Uterus (tissue), 4 donors: Measurements from ENCODE around the gene SNCAIP. TPM values are rescaled to one million over a fixed set of nuclear protein-coding genes. Genes with fewer than 3 reads are reported as not detected.

ENCODE experiments used
- DNase-seq, 2 donors: peaks; one replicate each; pipeline ENCODE4 v3.0.0-alpha.2; 2019 to 2020
- H3K27ac ChIP-seq, 2 donors: fragments of 200-600 bp; sonication (generic); 1 replicate in 1 of 2; 2 replicates in 1 of 2; pipeline ENCODE4 v1.5.1; 2016 to 2018
- H3K27me3 ChIP-seq, 2 donors: fragments of 200-600 bp; sonication (generic); one replicate each; pipeline ENCODE4 v1.5.1; 2018 to 2019; ENCODE audit warnings: control low read depth in 1 of 2
- H3K36me3 ChIP-seq, 2 donors: fragments of 200-600 bp; sonication (generic); one replicate each; pipeline ENCODE4 v1.5.1; 2019; ENCODE audit warnings: control low read depth in 1 of 2
- H3K4me1 ChIP-seq, 2 donors: fragments of 200-600 bp; sonication (generic); one replicate each; pipeline ENCODE4 v1.5.1; 2018 to 2019; ENCODE audit warnings: control low read depth in 1 of 2
- H3K4me3 ChIP-seq, 2 donors: fragments of 200-600 bp; sonication (generic); 1 replicate in 1 of 2; 2 replicates in 1 of 2; pipeline ENCODE4 v1.5.1; 2018 to 2019; ENCODE audit warnings: mild to moderate bottlenecking in 1 of 2
- H3K9me3 ChIP-seq, 2 donors: fragments of 200-600 bp; sonication (generic); one replicate each; pipeline ENCODE4 v1.5.1; 2019; ENCODE audit warnings: control low read depth in 1 of 2
- POLR2A ChIP-seq, 2 donors: fragments of 450-650 bp; IDR thresholded peaks; one replicate each; pipeline ENCODE4 v1.6.1; 2016; ENCODE audit warnings: antibody characterized with exemption in 2 of 2, mild to moderate bottlenecking in 1 of 2, moderate library complexity in 1 of 2
- intact Hi-C: fragments of 100-400 bp; cut with DNase I; formaldehyde crosslinking; loops from one replicate; pipeline ENCODE4 v1.15.1; 2023; ENCODE audit warnings: low total_unique reads
- total RNA-seq, 4 donors: library from RNA; depleted of rRNA in 3 of 4; stranded (reverse); fragments of >200 nt in 3 of 4; gene quantifications; one replicate each; pipeline versions ENCODE4 v1.1.0 to v1.2.4, GENCODE V29; 2014 to 2023
- TF ChIP-seq, protein P1 (sequence below), 4 experiments: fragments of 200-600 bp in 2 of 4; fragments of 450-650 bp in 2 of 4; sonication (generic) in 2 of 4; IDR thresholded peaks; one replicate each; pipeline ENCODE4 v1.5.1; 2016 to 2019; ENCODE audit warnings: antibody characterized with exemption in 4 of 4, mild to moderate bottlenecking in 2 of 4, moderate library complexity in 1 of 4
- donor health status: DM: yes; HTN: yes; CAD: no.

Gene SNCAIP
- total RNA-seq, 4 donors from 2014 or later = 15.3 to 104 (median 35.0) TPM

DNA sequence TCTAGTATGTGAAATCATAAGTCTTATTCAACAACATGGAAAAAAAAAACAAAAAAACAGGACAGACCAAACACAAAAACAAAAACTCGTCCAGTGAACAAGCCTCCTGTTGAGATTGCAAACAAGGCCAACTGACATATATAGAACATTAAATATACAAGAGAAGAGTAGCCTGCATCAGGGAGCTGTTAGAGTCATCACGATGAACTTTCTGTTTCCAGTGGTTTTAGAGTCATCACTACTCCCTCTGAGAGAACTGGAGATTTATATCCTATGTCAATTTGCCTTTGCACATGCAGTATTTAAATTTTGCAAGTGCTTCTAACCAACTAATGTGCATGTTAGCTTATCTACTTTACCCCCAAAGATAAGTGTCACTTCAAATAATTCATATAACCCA, 9.9 kb downstream of the SNCAIP start:
- Histone ChIP-seq H3K36me3 (no peaks in the 10 kb centered on the region), H3K27me3 (no peaks in the 10 kb centered on the region), H3K27ac (no peak overlapping the region), H3K4me1 (peaks cover 0 to 5% of the 10 kb centered on the region in 2 donors), H3K4me3 (no peak overlapping the region), H3K9me3 (no peaks in the 10 kb centered on the region)
- intact Hi-C loops = no loop called here
- no peak for DNase-seq
- TF ChIP-seq POLR2A (IDR thresholded peaks at IDR 0.05) = no peak
- TF ChIP-seq, protein P1, sequence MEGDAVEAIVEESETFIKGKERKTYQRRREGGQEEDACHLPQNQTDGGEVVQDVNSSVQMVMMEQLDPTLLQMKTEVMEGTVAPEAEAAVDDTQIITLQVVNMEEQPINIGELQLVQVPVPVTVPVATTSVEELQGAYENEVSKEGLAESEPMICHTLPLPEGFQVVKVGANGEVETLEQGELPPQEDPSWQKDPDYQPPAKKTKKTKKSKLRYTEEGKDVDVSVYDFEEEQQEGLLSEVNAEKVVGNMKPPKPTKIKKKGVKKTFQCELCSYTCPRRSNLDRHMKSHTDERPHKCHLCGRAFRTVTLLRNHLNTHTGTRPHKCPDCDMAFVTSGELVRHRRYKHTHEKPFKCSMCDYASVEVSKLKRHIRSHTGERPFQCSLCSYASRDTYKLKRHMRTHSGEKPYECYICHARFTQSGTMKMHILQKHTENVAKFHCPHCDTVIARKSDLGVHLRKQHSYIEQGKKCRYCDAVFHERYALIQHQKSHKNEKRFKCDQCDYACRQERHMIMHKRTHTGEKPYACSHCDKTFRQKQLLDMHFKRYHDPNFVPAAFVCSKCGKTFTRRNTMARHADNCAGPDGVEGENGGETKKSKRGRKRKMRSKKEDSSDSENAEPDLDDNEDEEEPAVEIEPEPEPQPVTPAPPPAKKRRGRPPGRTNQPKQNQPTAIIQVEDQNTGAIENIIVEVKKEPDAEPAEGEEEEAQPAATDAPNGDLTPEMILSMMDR (IDR thresholded peaks at IDR 0.05) = no peak

DNA sequence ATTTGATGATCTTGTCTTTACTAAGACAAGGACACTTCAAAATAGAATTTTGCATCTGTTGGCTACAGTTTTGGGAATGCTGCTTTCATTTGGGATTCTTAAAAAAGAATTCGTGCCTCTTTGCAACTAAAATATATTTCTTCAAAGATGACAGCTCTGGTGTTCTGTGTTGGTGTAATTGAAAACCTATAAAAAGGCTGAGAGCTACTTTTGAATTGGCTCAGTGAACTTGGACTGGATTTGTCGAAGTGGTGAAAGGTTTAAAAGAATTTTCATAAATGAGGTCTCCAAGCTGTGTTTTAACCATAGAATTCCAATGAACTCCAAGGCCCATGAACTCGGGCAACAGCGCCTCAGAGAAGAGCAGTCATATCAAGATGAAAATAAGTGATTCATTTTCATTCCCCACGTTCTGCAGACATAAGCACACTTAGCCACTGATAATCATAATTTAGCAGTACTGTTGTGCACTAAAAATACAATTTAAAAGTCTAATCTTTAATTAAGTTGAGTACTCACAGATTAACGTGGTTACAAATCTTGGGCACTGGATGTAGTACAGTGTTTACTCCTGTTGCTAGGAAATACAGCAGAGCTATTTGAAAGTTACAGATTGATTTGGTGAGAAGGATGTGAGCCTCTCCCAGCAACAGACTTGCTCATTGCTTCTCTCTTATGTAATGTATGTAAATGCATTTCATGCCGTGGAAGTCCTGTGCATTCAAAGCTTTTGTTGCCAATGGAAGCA, 10.9 kb downstream of the SNCAIP start:
- peak overlapping the region in 1 of 2 donors; percentile 21 for H3K27ac ChIP-seq
- no peaks in the 10 kb centered on the region for H3K9me3 ChIP-seq
- H3K27me3 ChIP-seq = no peaks in the 10 kb centered on the region
- TF ChIP-seq, protein P1 (IDR thresholded peaks at IDR 0.05) = no peak
- TF ChIP-seq POLR2A (IDR thresholded peaks at IDR 0.05) = no peak
- H3K4me3 ChIP-seq = no peak overlapping the region
- no peak for DNase-seq
- intact Hi-C loops = no loop called here
- peaks cover 0 to 5% of the 10 kb centered on the region in 2 donors for H3K4me1 ChIP-seq
- H3K36me3 ChIP-seq = no peaks in the 10 kb centered on the region

DNA sequence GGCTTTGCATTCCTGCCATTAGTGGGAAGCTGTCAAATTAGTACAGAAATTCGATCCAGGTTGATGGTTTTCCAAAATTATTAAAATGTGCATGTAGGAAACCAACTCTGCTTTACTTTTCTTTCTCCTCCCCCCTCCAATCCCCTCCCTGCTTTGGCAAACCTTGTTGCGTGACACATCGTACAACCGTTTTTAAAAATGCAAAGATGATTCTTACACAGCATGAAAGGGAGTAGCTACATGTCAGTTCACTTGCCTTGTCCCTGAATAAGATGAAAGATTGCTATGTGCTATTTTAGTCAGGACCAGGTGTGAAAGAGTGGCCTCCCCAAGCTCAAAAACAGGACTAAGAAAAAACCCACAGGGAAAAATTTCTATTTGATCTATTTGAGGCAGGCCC, 11.7 kb downstream of the SNCAIP start:
- Histone ChIP-seq H3K36me3 (no peaks in the 10 kb centered on the region), H3K4me1 (peaks cover 0 to 5% of the 10 kb centered on the region in 2 donors), H3K9me3 (no peaks in the 10 kb centered on the region), H3K27me3 (no peaks in the 10 kb centered on the region), H3K4me3 (no peak overlapping the region), H3K27ac (no peak overlapping the region)
- intact Hi-C loops = no loop called here
- TF ChIP-seq, protein P1 (IDR thresholded peaks at IDR 0.05) = no peak
- no peak for TF ChIP-seq POLR2A (IDR thresholded peaks at IDR 0.05)
- DNase-seq = no peak

DNA sequence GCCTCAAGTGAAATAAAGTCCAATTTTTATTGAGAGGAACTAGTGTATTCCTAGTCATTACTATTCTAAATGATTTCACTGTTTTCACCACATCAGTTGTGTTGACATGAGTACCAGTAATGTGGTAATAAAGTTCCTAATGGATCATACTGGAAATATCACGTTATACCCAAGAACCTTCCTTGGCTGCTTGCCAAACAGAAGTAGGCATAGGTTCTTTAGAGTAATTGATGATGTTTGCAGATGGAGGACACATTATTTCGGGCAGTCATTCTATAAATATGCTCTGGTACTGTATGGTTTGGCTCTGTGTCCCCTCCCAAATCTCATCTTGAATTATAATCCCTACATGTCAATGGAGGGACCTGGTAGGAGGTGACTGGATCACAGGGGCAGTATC, 15.1 kb downstream of the SNCAIP start:
- Histone ChIP-seq H3K9me3 (no peaks in the 10 kb centered on the region), H3K27me3 (no peaks in the 10 kb centered on the region), H3K4me1 (peaks cover 0 to 5% of the 10 kb centered on the region in 2 donors), H3K4me3 (no peak overlapping the region), H3K27ac (no peak overlapping the region), H3K36me3 (no peaks in the 10 kb centered on the region)
- intact Hi-C loops = no loop called here
- TF ChIP-seq, protein P1 (IDR thresholded peaks at IDR 0.05) = no peak
- TF ChIP-seq POLR2A (IDR thresholded peaks at IDR 0.05) = no peak
- no peak for DNase-seq

DNA sequence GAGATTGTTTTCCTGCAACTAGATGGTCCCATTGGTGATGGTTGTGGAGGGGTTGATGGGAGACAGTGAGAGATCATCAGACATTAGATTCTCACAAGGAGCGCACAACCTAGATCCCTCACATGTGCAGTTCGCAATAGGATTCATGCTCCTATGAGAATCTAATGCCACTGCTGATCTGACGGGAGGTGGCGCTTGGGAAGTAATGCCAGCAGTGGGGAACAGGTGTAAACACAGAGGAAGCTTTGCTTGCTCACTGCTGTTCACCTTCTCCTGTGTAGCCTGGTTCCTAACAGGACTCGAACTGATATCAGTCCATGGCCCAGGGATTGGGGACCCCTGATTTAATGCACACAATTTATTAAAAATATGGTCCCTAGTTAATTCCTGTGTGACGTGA, 18.8 kb downstream of the SNCAIP start:
- no peak for DNase-seq
- TF ChIP-seq, protein P1 (IDR thresholded peaks at IDR 0.05) = no peak
- no peak for TF ChIP-seq POLR2A (IDR thresholded peaks at IDR 0.05)
- Histone ChIP-seq H3K4me1 (no peaks in the 10 kb centered on the region), H3K9me3 (no peaks in the 10 kb centered on the region), H3K27me3 (no peaks in the 10 kb centered on the region), H3K27ac (no peak overlapping the region), H3K36me3 (no peaks in the 10 kb centered on the region), H3K4me3 (no peak overlapping the region)
- intact Hi-C loops = no loop called here
